GF-D8 (cell line): ENCODE data around the gene ATP2A2.
"Not testable (repeated sequence)": the region's sequence is repeated elsewhere in the genome, so short reads cannot be mapped to it uniquely, and the experiment has no call there.

Source experiments
- DNase-seq: peaks from one replicate; lab custom pipeline; 2025; lab: John Stamatoyannopoulos, UW

ATP2A2 gene

DNA sequence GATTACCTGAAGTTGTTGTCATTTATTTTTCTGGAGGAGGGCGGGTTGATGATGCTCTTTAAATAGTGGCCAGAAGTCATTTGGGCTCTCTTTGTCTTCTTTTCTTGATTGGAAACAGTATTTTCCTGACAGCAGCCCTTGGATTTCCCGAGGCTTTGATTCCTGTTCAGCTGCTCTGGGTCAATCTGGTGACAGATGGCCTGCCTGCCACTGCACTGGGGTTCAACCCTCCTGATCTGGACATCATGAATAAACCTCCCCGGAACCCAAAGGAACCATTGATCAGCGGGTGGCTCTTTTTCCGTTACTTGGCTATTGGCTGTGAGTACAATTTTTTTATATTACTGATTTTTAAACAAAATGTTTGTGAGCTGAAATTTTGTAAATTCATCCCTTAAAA is 62.1 kb downstream of the ATP2A2 start:
- no peak for DNase-seq

DNA sequence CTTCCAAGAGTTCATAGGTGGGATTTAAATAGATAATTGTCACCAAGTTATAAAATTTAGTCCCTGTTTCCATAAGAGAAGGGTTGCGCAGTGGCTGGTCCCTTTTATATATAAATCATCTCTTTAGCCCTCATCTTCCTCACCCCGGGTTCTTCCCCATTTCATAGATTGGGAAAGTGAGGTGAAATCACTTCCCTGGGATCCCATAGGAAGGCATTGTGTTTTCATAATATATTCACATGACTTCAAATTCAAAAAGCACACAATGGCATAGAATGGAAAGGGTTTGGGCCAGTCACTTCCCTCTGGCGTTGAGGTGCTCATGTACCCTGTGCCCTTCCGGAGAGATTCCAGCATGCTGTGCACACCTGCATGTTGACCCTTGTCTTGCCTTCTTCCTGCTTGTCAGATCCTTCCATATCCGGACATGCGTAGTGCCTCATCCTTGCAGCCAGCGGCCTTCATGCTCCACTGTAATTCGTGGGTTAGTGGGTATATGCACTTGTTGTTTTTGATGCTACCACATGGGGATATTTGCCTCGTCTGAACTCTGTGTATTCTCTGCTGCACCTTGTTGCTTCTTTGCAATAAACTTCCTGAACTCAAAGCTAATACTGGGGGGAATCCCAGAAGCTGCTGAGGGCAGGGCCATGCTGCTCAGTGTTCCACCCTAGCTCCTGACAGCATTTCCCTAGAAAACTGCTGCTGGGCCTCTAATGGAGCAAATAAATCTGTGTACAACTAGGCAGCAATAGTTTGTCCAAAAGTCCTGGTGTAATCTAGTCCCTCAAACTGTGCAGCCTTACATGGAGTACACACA is 62.9 kb downstream of the ATP2A2 start:
- DNase-seq: no peak

DNA sequence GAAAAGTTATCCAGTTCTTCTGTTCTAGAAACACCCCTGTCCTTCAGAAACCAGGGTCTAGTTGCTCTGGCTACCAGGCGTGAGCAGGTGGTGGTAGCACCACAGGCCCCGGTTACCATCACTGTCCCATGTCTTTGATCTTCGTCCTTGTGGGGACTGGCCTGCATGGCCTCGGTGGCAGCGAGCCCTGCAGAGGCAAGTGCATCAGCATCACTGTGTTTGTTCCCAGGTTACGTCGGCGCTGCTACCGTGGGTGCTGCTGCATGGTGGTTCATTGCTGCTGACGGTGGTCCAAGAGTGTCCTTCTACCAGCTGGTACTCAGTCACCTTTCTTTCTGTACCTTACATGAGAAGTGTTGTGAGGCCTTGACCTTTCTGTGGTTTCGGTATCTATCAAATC is 63.6 kb downstream of the ATP2A2 start:
- DNase-seq: no peak

DNA sequence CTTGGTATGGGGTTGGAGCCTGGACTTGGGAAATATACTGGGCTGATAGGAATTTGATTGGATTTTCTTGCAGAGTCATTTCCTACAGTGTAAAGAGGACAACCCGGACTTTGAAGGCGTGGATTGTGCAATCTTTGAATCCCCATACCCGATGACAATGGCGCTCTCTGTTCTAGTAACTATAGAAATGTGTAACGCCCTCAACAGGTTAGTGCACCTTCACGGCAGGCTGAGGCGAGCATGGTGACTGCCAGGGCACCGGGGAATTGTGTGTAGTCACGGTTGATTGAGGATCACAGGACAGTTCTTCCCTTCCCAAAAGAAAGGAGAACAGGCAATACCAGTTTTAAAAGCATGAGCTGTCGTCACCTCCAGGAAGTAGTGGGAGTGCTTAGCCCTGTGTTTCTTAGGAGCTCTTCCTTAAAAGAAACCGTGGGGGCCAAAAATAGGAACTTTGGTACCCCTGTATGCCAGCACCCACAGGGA is 64.2 kb downstream of the ATP2A2 start:
- DNase-seq: no peak

DNA sequence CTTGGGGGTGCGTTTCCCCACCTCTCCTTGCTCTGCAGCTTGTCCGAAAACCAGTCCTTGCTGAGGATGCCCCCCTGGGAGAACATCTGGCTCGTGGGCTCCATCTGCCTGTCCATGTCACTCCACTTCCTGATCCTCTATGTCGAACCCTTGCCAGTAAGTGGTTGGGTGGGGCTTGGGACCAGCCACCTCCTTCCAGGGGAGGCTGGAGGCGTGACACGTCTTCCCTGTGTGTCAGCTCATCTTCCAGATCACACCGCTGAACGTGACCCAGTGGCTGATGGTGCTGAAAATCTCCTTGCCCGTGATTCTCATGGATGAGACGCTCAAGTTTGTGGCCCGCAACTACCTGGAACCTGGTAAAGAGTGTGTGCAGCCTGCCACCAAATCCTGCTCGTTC is 64.9 kb downstream of the ATP2A2 start:
- no peak for DNase-seq

DNA sequence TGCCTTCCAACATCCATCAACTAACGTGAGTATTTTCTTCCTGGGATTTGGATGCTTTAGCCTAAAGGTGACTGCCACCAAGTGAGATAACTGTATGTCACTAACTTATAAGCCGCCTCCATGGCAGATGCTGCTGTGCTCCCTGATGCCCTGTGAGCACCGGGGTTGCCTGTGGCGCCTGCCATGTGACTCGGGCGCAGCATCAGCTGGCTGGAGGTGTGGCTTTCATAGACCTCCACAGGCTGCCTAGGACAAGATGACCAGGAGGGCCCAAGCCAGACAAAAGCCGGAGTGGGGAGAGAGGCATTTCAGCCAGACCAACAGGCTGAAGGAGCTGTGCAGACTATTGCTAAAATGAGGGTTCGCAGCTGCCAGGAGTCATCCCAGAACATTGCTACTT is 66.7 kb downstream of the ATP2A2 start:
- no peak for DNase-seq

DNA sequence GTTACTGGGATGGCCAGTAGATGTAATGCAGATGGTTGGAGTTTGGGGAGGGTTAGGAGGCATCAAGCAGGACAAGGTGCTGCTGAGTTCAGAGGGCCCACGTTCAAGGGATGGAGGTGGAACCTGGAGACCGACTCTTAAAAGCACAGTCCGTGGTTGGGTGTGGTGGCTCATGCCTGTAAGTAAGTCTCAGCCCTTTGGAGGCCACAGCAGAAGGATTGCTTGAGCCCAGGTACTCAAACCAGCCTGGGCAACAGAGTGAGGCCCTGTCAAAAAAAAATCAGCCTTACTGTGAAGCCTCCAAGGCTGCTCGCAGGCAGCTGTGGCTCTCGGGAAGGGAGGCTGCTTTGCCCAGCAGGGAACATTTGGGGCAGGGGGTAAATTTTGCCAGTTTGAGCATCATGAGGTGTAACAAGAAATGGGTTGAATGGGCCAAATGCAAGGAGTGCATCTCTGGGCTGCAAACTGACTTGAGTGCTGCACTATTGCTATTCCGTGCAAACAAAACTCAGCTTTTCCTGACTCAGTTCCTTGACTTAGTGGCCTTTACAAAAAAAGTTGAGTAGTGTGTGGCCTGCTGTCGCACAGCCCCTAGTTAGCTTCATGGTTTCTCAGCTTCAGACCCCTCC is 67.5 kb downstream of the ATP2A2 start:
- DNase-seq: no peak

DNA sequence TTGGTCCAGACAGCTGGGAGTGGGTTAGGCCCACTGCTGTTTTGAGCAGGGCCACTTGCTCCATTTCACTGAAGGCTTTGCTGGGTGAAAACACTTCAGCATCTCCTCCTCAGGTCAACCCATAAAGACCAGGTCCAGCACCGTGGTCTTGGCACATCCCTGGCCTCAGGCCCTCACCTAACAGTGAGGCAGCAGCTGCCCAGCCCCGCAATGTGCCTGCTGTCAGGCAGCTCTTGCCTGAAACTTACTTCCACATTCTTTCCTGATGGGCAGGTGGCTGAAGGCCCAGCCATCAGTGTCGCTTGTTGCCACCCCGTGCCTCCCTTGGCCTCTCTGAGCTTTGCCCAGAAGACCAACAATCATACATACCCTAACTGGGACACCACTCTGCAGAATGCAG is 68.0 kb downstream of the ATP2A2 start:
- DNase-seq: no peak

DNA sequence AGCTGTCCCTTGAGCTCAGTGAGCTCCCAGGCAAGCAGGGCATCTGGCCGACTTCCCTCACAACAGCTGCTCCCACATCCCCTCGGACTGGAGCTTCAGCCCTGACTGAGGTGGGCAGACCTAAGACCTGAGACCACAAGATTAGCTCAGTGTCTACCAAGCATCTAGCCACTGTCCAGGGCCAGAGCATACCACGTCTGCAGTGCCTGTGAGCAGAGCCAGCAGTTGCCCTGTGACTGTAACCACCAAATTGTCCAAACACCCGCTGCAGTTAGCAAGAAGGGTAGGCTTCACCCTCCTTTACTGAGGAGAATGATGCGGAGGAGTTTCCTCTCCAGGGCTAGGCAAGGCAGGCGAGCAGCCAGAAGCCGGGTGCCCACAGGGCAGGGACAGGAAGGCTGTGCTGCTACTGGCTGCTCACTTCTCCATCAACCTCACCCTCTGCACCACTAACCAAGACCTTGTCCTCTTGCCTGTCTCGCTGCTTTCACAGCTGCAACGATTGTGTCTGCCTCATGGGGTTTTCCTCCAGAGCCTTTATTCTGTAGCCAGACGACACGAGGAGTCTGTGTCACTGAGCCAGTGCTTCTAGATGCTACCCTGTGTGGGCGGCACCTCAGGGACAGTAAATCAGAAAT is 68.6 kb downstream of the ATP2A2 start:
- peak; percentile 96 for DNase-seq

DNA sequence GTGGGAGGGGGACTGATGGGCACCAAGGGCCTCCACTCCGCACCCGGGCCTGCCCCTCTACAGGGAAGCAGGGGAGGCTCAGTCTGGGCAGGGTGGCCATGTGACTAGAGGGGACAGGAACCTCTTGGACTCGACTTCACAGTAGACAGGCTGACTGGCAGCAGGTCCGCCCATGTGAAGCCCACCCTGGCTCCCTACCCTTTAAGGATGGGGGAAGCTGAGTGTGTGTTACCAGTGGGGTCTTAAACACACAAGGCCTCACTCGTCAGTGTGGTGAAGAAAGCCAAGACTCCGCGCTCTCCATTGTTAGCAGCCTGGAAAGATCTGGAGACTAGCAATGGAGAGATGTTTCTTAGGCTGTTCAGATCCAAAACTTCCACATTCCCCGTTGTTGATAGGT is 70.1 kb downstream of the ATP2A2 start:
- DNase-seq: no peak

DNA sequence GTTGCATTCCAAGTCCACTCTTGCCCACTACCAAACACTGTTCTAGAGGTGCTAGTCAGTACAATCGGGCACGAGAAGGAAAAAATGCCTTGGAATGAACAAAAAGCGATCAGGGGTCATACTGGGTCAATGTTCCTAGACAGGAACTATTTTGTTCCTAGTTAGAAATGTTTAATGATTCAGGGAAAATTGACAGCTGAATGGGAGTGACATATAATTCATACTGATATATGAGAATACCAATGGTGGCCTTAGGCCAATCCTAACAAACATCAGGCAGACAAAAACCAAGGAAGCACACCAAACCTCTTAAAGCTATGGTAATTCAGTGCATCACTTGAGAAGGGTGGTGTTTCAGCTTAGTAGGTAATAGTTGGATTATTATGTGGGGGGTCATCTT is 71.4 kb downstream of the ATP2A2 start:
- DNase-seq: no peak

DNA sequence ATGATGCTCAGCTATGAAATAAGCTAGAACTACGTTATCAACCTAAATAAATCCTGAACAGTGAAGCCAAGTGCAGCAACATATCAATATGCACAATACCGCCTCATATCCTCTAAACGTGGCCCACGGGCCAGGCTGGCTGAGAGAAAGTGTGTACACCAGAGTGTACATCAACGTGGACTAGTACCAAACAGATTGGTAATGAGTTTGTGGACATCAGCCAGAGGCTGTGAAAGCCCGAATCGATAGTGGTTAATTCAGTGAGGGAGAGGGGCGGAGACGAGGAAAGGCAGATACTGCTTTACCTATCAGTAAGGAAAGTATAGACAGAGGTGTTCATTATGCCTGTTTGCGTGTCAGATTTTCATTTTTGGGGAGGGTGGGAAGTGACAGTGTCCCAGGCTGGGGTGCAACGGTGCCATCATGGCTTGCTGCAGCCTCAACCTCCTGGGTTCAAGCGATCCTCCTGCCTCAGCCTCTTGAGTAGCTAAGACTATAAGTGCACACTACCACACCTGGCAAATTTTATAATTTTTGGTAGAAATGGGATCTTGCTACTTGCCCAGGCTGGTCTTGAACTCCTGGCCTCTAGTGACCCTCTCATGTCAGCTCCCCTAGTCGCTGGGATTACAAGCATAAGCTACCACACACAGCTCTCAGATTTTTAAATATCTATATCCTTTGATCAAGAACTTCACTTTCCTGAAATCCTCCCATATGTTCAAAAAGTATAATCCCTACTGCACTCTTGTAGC is 72.3 kb downstream of the ATP2A2 start:
- no peak for DNase-seq

DNA sequence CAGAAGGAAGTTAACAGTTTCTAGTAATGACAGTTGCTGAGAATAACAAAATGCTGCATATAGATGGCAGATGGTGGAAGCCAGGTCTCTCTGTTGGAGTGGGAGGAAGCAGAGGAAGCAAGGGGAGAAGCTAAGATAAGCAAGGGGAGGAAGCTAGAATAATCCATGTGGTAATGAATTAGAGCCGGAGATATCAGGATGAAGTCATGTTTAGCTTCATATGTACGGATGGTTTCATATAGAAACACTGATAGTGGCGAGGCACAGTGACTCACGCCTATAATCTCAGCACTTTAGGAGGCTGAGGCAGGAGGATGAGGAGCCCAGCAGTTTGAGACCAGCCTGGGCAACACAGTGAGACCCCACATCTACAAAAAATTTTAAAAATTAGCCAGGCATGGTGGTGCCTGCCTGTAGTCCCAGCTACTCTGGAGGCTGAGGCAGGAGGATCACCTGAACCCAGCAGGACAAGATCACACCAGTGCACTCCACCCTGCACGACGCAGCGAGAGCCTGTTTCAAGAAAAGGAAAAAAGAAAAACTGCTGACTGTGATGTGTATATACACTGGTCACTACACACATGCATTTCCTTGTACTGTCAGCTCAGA is 73.2 kb downstream of the ATP2A2 start:
- DNase-seq: peak; percentile 93

DNA sequence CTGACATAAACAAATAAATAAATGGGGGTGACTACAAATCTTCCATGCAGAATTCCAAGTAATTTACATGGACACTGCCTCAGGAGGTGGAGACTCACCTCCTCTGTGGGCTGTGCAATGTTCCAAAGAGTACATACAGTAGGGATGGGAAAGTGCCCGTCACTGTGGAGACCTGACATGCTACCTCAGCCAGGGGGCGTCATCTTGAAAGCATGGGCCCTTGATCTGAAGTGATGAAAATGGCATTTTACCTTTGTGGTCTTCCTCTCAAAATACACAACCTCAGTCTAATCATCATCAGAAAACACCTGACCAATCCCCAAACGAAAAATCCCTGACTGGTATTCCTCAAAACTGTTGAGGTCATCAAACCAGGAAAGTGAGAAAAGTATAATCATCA is 74.0 kb downstream of the ATP2A2 start:
- no peak for DNase-seq

DNA sequence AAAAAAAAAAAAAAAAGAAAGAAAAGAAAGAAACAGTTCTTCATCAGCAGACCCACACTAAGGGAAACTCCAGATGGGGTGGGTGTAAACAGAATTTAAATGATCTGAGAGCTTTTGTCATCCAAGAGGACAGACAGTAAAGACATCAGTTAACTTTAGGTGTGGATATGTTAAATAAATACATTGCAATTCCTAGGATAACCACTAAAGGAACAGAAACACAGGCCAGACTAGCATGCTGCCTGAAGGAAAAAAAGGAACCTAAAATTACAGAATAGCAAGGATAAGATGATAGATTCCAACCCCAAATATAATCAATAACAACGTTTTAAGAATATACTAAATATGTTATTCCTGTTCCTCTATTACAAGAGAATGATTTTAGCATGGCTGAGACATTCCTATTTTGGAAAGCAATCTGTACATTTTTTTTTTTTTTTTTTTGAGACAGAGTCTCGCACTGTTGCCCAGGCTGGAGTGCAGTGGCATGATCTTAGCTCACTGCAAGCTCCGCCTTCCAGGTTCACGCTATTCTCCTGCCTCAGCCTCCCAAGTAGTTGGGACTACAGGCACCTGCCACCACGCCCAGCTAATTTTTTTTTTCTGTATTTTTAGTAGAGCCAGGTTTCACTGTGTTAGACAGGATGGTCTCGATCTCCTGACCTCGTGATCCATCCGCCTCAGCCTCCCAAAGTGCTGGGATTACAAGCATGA is 77.5 kb downstream of the ATP2A2 start:
- not testable (repeated sequence) for DNase-seq

DNA sequence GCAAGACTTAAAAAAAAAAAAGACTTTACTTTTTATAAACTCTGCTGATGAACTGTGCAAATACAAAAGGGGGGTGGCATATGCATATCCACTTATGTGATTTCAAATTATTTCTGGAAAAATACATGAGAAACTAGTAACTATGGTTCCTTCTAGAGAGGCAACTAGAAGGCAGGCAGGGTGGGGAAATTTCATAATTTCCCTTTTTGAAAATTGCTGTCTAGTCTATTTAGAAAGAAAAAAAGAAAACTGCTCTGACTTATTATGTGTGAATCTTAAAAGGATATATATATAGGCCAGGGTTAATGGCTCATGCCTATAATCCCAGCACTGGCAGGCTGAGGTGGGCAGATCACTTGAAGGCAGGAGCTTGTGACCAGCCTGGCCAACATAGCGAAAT is 80.2 kb downstream of the ATP2A2 start:
- DNase-seq: no peak

DNA sequence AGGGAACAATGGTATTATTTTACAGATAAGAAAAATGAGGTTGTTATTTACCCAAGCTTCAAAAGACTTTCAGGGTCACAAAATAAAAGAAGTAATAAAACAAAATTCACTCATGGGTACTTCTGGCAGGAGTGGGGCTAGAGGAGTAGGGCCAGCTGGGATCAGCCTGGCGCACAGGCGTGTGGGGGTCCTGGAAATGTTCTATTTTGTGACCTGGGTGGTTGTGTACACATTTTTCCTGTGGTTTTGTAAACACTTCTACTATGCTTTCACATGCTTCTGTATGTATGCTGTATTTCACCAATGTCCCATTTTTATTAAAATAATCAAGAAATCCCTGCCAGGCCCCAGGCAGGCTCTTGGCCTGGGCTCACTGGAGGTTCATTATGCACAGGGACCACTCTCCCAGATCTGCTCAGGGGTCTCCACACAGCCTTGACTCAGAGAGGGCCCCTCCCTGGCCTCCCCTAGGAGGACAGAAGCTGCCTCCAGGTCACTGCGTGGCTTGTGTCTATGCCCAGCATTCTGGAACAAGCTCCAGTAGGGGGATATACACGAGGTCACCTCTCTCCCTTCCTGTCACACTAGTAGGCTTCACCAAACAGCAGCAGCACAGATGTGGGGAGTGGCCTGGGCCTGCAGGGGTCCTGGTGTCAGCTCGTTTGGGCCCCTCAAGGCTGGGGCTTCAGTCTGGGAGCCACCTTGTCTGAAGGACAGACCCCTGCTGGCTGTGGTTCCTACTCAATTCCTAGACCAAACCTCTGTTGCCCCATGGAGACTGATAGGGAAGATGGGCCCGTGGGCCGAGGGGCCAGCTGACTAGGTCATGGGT is 84.7 kb downstream of the ATP2A2 start:
- DNase-seq: no peak

DNA sequence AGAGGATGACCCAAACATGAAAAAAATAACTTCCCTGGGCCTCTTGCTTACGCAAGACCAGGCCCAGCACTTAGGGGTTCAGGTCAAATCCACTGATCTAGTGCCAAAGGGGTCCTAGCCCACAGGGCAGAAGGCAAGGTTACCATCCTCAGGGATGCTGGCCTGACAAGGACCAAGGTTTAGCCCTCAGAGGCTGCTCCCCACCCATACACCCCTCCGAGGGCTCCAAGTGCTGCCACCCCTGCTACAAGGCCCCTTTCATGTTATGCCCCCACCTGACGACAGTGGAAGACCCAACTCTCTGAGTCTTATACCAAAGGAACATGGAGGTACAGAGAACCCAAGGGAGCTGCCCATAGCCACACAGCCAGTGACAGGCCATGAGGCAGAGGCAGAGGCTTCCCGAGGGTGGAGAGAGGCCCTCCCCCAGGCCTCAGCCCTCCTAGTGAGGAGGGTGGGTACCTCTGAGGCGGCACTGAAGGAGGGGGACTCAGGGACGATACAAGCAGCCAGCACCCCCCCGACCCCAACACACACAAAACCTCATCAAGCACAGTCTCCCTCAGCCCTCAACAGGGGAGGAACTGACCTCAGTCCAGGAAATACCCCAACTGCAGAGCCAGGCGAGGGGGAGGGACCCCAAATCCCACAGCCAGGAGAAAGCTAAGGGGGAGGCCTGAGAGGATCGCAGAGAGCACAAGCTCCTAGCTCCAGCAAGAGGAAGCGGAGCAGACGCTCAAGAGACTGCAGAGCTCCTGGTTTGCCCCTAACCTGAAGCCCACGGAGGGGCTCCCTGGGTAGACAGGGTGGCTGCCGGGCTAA is 85.5 kb downstream of the ATP2A2 start:
- DNase-seq: no peak

DNA sequence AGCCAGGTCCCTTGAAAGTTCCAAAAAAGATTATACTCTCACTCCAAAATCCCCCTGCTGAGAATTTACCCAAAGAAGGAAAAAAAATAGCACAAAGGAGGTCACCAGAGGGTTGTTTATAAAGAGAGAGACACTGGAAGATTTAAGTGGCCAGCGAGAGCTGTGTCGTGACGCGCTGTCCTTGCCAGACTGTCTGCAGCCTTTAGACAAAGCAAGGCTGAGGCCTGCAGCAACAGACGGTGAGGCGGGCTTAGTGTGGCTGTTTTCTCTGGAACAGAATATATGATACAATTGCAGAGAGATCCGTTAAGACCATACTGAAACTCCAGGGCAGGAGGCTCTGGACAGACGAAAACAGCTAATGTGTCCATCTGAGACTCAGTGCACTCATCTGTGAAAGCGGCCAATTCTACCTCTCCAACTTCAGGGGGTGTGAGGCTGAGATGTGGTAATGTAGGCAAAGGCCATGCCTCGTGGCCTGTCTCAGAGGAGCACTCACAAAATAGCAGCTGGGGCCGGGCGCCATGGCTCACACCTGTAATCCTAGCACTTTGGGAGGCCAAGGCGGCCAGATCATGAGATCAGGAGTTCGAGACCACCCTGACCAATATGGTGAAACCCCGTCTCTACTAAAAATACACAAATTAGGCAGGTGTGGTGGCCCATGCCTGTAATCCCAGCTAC is 86.3 kb downstream of the ATP2A2 start:
- DNase-seq: no peak
